PFSK-1 (cell line): ENCODE data around the gene PRPS2.

Experiments
- FOXP2 ChIP-seq: optimal IDR thresholded peaks from 2 replicates; pipeline ENCODE3; 2011; ENCODE audit warnings: borderline replicate concordance, control low read depth, inconsistent platforms; ENCODE audit not compliant: insufficient read depth; ENCODE audit errors: extremely low read length, extremely low read depth
- POLR2AphosphoS5 ChIP-seq: IDR thresholded peaks from 2 replicates; pipeline ENCODE4 v1.6.1; 2012; ENCODE audit warnings: low read depth, mild to moderate bottlenecking, control low read depth, low read length, moderate library complexity
- SIN3A ChIP-seq: IDR thresholded peaks from 2 replicates; pipeline ENCODE4 v1.6.1; 2012; ENCODE audit warnings: mild to moderate bottlenecking, low read length, moderate library complexity, borderline replicate concordance; ENCODE audit not compliant: insufficient read depth
- TAF1 ChIP-seq: IDR thresholded peaks from 2 replicates; pipeline ENCODE4 v1.6.1; 2012; ENCODE audit warnings: low read length, control low read depth, borderline replicate concordance; ENCODE audit not compliant: insufficient read depth
- TF ChIP-seq, protein P1 (sequence below), 2 experiments: IDR thresholded peaks; 2 replicates each; pipeline versions ENCODE4 v1.6.1 to v1.8.0; 2011 to 2012; ENCODE audit warnings: low read depth in 2 of 2, low read length in 2 of 2, control low read depth in 1 of 2, inconsistent platforms in 1 of 2, mild to moderate bottlenecking in 1 of 2, moderate library complexity in 1 of 2; ENCODE audit not compliant: insufficient read depth in 1 of 2

PRPS2 gene

DNA sequence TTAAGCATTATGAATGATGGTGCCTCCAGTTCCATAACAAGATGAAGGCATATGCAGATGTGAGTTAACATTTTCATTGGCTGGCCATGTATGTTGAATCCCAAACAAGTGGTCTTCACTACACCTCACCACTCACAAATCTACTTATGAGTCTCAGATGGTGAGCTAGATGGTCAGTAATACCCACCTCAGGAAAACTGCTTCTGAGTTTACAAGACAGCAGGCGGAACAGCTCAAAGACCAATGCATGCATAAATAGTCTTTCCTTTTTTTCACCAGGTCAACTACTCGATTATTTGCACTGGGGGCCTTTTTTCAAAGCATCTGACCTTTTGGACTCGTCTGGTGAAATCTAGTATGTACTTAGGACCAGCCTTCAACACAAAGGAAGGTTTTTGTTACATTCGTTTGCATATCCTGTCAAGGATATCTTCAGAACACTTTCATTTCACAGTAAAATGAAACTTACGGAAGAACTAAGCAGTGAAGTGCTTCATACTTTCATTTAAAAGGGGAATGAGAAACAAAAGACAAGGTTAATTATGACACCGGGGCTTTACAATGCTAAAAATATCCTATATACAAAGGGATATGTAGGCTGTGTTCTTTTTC lies 52.6 kb downstream of the PRPS2 start:
- no peak for TF ChIP-seq FOXP2
- no peak for TF ChIP-seq TAF1

GRCh38 chrX:12844319-12844718 lies 53.1 kb downstream of the PRPS2 start:
- TF ChIP-seq, protein P1, sequence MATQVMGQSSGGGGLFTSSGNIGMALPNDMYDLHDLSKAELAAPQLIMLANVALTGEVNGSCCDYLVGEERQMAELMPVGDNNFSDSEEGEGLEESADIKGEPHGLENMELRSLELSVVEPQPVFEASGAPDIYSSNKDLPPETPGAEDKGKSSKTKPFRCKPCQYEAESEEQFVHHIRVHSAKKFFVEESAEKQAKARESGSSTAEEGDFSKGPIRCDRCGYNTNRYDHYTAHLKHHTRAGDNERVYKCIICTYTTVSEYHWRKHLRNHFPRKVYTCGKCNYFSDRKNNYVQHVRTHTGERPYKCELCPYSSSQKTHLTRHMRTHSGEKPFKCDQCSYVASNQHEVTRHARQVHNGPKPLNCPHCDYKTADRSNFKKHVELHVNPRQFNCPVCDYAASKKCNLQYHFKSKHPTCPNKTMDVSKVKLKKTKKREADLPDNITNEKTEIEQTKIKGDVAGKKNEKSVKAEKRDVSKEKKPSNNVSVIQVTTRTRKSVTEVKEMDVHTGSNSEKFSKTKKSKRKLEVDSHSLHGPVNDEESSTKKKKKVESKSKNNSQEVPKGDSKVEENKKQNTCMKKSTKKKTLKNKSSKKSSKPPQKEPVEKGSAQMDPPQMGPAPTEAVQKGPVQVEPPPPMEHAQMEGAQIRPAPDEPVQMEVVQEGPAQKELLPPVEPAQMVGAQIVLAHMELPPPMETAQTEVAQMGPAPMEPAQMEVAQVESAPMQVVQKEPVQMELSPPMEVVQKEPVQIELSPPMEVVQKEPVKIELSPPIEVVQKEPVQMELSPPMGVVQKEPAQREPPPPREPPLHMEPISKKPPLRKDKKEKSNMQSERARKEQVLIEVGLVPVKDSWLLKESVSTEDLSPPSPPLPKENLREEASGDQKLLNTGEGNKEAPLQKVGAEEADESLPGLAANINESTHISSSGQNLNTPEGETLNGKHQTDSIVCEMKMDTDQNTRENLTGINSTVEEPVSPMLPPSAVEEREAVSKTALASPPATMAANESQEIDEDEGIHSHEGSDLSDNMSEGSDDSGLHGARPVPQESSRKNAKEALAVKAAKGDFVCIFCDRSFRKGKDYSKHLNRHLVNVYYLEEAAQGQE (IDR thresholded peaks at IDR 0.05; ENCODE audit: insufficient read depth in 1 of 2, low read depth in 2 of 2, low read length in 2 of 2): no peak
- TF ChIP-seq FOXP2 (no peak), POLR2AphosphoS5 (no peak), SIN3A (no peak), TAF1 (no peak)

DNA sequence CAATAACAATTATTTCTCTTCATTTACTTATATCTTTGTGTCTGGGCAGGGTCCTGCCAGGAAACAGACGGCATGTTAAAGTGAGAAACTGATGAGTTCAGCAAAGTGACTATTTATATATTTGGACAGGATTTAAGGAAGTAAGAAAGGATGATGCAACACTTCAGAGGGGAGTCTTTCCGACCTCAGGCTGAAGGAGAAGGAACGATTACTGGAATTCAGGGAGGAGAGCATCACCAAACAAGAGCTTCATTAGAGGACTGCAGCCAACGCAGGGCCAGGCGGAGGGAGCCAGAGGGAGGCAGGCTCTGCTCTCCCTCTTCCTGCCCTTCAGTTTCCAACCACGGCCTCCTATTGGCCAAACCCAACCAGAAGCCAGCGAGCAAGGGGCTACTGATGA lies 74.1 kb downstream of the PRPS2 start:
- TF ChIP-seq POLR2AphosphoS5 (no peak), FOXP2 (no peak), TAF1 (no peak), SIN3A (no peak)
- TF ChIP-seq, protein P1 (IDR thresholded peaks at IDR 0.05; ENCODE audit: insufficient read depth in 1 of 2, low read depth in 2 of 2, low read length in 2 of 2): no peak

DNA sequence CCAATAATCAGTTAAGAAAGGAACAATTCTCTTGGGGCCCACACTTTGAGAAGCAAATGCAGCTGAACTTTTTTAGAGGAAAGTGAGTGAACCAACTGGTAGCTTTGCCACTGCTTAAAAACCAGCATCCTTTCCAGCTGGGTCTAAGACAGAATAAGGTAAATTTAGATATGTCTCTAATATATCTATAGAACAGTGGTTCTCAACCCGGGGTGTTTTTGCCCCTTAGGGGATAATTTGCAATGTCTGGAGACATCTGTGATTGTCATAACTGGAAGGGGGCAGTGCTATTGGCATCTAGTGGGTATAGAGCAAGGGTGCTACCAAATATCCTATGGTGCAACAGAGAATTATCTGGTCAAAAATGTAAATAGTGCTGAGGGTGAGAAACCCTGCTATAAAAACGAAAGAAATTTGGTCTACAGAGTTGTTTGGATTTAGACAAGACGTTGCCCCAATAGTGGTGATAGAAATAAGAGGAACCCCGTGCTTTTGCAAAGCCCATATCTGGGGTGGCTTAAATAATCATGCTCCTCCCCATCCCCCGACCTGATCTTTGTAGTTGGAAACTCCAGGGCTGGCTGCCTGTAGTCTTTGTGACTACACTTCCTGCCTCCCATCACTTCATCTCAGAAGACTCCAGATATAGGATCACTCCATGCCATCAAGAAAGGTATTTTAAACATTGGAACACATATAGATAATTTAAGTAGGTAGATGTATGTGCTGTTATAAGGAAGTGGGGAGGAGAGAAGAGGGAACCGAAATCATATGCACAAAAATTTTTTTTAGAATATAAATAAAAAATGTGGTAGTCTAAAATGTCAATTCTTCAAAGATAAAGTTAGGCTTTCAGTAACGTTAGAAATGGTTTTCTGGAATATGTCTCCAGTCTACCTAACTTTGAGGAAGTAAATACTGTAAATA lies 75.5 kb downstream of the PRPS2 start, which contains the start of gene TLR7:
Gene TLR7 (plus strand): TSS at position 622 of the 927 bp plus-strand sequence. CDS start 507 bp downstream, outside the sequence.
- no peak for TF ChIP-seq SIN3A
- TF ChIP-seq FOXP2: no peak
- TF ChIP-seq, protein P1 (IDR thresholded peaks at IDR 0.05; ENCODE audit: insufficient read depth in 1 of 2, low read depth in 2 of 2, low read length in 2 of 2): no peak

GRCh38 chrX:12867685-12868084 lies 76.5 kb downstream of the PRPS2 start:
- no peak for TF ChIP-seq TAF1
- TF ChIP-seq, protein P1 (IDR thresholded peaks at IDR 0.05; ENCODE audit: insufficient read depth in 1 of 2, low read depth in 2 of 2, low read length in 2 of 2): no peak
- TF ChIP-seq FOXP2: no peak
- no peak for TF ChIP-seq POLR2AphosphoS5
- TF ChIP-seq SIN3A: no peak
